Prostate gland (tissue), 2 donors: ENCODE measurements around the gene CDC6.

Experiments used
- POLR2A ChIP-seq: fragments of 450-650 bp; IDR thresholded peaks from one replicate; pipeline ENCODE4 v1.6.1; 2016; ENCODE audit warnings: antibody characterized with exemption, mild to moderate bottlenecking
- TF ChIP-seq, protein P1 (sequence below), 4 experiments: fragments of 200-600 bp in 2 of 4; fragments of 450-650 bp in 2 of 4; sonication (generic) in 2 of 4; IDR thresholded peaks; 1 replicate in 3 of 4; 2 replicates in 1 of 4; pipeline ENCODE4 v1.5.1; 2016 to 2019; ENCODE audit warnings: antibody characterized with exemption in 4 of 4, mild to moderate bottlenecking in 2 of 4, moderate library complexity in 2 of 4

DNA sequence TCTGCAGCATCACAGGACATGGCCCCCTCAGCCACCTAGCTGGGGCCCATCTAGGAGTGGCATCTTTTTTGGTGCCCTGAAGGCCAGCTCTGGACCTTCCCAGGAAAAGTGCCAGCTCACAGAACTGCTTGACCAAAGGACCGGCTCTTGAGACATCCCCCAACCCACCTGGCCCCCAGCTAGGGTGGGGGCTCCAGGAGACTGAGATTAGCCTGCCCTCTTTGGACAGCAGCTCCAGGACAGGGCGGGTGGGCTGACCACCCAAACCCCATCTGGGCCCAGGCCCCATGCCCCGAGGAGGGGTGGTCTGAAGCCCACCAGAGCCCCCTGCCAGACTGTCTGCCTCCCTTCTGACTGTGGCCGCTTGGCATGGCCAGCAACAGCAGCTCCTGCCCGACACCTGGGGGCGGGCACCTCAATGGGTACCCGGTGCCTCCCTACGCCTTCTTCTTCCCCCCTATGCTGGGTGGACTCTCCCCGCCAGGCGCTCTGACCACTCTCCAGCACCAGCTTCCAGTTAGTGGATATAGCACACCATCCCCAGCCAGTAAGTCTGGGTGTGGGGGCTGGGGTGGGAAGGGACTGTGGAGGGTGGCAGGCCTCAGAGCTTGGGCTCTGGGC, 43.3 kb downstream of the CDC6 start:
- TF ChIP-seq POLR2A, result no peak
- TF ChIP-seq, protein P1, sequence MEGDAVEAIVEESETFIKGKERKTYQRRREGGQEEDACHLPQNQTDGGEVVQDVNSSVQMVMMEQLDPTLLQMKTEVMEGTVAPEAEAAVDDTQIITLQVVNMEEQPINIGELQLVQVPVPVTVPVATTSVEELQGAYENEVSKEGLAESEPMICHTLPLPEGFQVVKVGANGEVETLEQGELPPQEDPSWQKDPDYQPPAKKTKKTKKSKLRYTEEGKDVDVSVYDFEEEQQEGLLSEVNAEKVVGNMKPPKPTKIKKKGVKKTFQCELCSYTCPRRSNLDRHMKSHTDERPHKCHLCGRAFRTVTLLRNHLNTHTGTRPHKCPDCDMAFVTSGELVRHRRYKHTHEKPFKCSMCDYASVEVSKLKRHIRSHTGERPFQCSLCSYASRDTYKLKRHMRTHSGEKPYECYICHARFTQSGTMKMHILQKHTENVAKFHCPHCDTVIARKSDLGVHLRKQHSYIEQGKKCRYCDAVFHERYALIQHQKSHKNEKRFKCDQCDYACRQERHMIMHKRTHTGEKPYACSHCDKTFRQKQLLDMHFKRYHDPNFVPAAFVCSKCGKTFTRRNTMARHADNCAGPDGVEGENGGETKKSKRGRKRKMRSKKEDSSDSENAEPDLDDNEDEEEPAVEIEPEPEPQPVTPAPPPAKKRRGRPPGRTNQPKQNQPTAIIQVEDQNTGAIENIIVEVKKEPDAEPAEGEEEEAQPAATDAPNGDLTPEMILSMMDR (IDR thresholded peaks at IDR 0.05), result no peak
